HepG2 (cell line): ENCODE data around the gene CEL. TPM values are rescaled to one million over a fixed set of nuclear protein-coding genes. Genes with fewer than 3 reads are reported as not detected.
A peak's percentile ranks its signal among the peaks of the same experiment; 100 is the strongest.

Experiments
- ATF7 ChIP-seq, 2 experiments: fragments of 450-650 bp in 1 of 2; sonication (generic) in 1 of 2; formaldehyde crosslinking in 1 of 2; IDR thresholded peaks; 2 replicates each; pipeline versions ENCODE4 v1.4.0 to v1.6.1; 2016 to 2020; ENCODE audit warnings: antibody characterized with exemption in 1 of 2, mild to moderate bottlenecking in 1 of 2, missing genetic modification reagents in 1 of 2
- CC2D1A ChIP-seq: sonication (generic); formaldehyde crosslinking; IDR thresholded peaks from 2 replicates; pipeline ENCODE4 v1.8.1; 2023; ENCODE audit warnings: mild to moderate bottlenecking, missing genetic modification reagents
- DMAP1 ChIP-seq: IDR thresholded peaks from 2 replicates; pipeline ENCODE4 v1.6.1; 2016
- DMTF1 ChIP-seq: sonication (generic); formaldehyde crosslinking; IDR thresholded peaks from 2 replicates; pipeline ENCODE4 v1.4.0; 2020; ENCODE audit warnings: mild to moderate bottlenecking, missing genetic modification reagents
- FOXK1 ChIP-seq: sonication (generic); formaldehyde crosslinking; IDR thresholded peaks from 2 replicates; pipeline ENCODE4 v1.4.0; 2020; ENCODE audit warnings: low read depth, missing genetic modification reagents, borderline replicate concordance
- IKZF4 ChIP-seq: sonication (generic); formaldehyde crosslinking; IDR thresholded peaks from 2 replicates; pipeline ENCODE4 v1.5.1; 2020; ENCODE audit warnings: borderline replicate concordance, mild to moderate bottlenecking, low read depth, missing genetic modification reagents; ENCODE audit errors: not compliant biosample characterization
- MNT ChIP-seq: fragments of 450-650 bp; IDR thresholded peaks from 2 replicates; pipeline ENCODE4 v1.6.1; 2016
- SMAD9 ChIP-seq: sonication (generic); formaldehyde crosslinking; IDR thresholded peaks from 2 replicates; pipeline ENCODE4 v1.5.1; 2020; ENCODE audit warnings: mild to moderate bottlenecking, missing genetic modification reagents
- SP4 ChIP-seq: sonication (generic); formaldehyde crosslinking; IDR thresholded peaks from 2 replicates; pipeline ENCODE4 v1.8.1; 2023; ENCODE audit warnings: mild to moderate bottlenecking, missing genetic modification reagents
- THAP11 ChIP-seq: IDR thresholded peaks from 2 replicates; pipeline ENCODE4 v1.6.1; 2016; ENCODE audit warnings: missing biosample characterization, missing genetic modification reagents
- TOPORS ChIP-seq: sonication (generic); formaldehyde crosslinking; IDR thresholded peaks from 2 replicates; pipeline ENCODE4 v1.8.0; 2023; ENCODE audit warnings: mild to moderate bottlenecking, missing genetic modification reagents
- ZNF253 ChIP-seq: sonication (generic); formaldehyde crosslinking; IDR thresholded peaks from 2 replicates; pipeline ENCODE4 v1.8.0; 2022; ENCODE audit warnings: mild to moderate bottlenecking, missing genetic modification reagents, borderline replicate concordance
- ZNF326 ChIP-seq: sonication (generic); formaldehyde crosslinking; IDR thresholded peaks from 2 replicates; pipeline ENCODE4 v1.4.0; 2020; ENCODE audit warnings: missing genetic modification reagents, borderline replicate concordance
- ZNF550 ChIP-seq: sonication (generic); formaldehyde crosslinking; IDR thresholded peaks from 2 replicates; pipeline ENCODE4 v1.4.0; 2020; ENCODE audit warnings: mild to moderate bottlenecking, missing genetic modification reagents, borderline replicate concordance
- ZNF567 ChIP-seq: sonication (generic); formaldehyde crosslinking; IDR thresholded peaks from 2 replicates; pipeline ENCODE4 v1.8.1; 2023; ENCODE audit warnings: mild to moderate bottlenecking, missing genetic modification reagents, borderline replicate concordance
- ZNF891 ChIP-seq: sonication (generic); formaldehyde crosslinking; IDR thresholded peaks from 2 replicates; pipeline ENCODE4 v1.5.0; 2020; ENCODE audit warnings: mild to moderate bottlenecking, missing genetic modification reagents
- polyA plus RNA-seq, 8 experiments: library from polyadenylated mRNA; depleted of rRNA in 3 of 8; stranded (reverse) in 7 of 8; unstranded in 1 of 8; fragments of >200 nt; fragmentation: Illumina TruSeq in 4 of 8; extraction: Trizol in 4 of 8; gene quantifications; 2 replicates each; pipeline versions ENCODE4 v1.2.1 to v1.2.3, GENCODE V29; 2011 to 2016; ENCODE audit warnings: low read depth in 4 of 8, missing spikeins in 1 of 8, mixed read lengths in 1 of 8; ENCODE audit not compliant: insufficient read depth in 1 of 8
- total RNA-seq, 5 experiments: library from RNA; depleted of rRNA; stranded (reverse); fragments of >200 nt; fragmentation: Illumina TruSeq; extraction: Trizol; gene quantifications; 2 replicates each; pipeline ENCODE4 v1.2.3, GENCODE V29; 2016; ENCODE audit warnings: low read depth in 1 of 5
- TF ChIP-seq, protein P1 (sequence below): IDR thresholded peaks from 2 replicates; pipeline ENCODE4 v1.6.1; 2016; ENCODE audit warnings: low read depth, borderline replicate concordance
- TF ChIP-seq, protein P2 (sequence below): sonication (generic); formaldehyde crosslinking; IDR thresholded peaks from 2 replicates; pipeline ENCODE4 v1.4.0; 2020; ENCODE audit warnings: missing genetic modification reagents, borderline replicate concordance
- TF ChIP-seq, protein P3 (sequence below): sonication (generic); formaldehyde crosslinking; IDR thresholded peaks from 2 replicates; pipeline ENCODE4 v1.4.0; 2020; ENCODE audit warnings: missing genetic modification reagents, borderline replicate concordance

CEL gene
- total and polyA plus RNA-seq, 2 of the 13 experiments (the other 11 are each of a cell fraction or from before 2014, with no cell fraction given) = 0.63 to 1.5 TPM

GRCh38 chr9:133030317-133031129 lies 31.3 kb upstream of the CEL start, which contains the start of gene GTF3C5 (continued):
- TF ChIP-seq, protein P1, sequence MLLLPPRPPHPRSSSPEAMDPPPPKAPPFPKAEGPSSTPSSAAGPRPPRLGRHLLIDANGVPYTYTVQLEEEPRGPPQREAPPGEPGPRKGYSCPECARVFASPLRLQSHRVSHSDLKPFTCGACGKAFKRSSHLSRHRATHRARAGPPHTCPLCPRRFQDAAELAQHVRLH = no peak; the same call in 1 of the 2 replicates
- no peak for TF ChIP-seq ZNF550
- TF ChIP-seq, protein P2, sequence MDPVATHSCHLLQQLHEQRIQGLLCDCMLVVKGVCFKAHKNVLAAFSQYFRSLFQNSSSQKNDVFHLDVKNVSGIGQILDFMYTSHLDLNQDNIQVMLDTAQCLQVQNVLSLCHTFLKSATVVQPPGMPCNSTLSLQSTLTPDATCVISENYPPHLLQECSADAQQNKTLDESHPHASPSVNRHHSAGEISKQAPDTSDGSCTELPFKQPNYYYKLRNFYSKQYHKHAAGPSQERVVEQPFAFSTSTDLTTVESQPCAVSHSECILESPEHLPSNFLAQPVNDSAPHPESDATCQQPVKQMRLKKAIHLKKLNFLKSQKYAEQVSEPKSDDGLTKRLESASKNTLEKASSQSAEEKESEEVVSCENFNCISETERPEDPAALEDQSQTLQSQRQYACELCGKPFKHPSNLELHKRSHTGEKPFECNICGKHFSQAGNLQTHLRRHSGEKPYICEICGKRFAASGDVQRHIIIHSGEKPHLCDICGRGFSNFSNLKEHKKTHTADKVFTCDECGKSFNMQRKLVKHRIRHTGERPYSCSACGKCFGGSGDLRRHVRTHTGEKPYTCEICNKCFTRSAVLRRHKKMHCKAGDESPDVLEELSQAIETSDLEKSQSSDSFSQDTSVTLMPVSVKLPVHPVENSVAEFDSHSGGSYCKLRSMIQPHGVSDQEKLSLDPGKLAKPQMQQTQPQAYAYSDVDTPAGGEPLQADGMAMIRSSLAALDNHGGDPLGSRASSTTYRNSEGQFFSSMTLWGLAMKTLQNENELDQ (CRISPR knock-in tag) = no peak
- TF ChIP-seq ZNF891 (CRISPR knock-in tag) = no peak
- TF ChIP-seq ZNF253 (CRISPR knock-in tag) = no peak
- TF ChIP-seq, protein P3, sequence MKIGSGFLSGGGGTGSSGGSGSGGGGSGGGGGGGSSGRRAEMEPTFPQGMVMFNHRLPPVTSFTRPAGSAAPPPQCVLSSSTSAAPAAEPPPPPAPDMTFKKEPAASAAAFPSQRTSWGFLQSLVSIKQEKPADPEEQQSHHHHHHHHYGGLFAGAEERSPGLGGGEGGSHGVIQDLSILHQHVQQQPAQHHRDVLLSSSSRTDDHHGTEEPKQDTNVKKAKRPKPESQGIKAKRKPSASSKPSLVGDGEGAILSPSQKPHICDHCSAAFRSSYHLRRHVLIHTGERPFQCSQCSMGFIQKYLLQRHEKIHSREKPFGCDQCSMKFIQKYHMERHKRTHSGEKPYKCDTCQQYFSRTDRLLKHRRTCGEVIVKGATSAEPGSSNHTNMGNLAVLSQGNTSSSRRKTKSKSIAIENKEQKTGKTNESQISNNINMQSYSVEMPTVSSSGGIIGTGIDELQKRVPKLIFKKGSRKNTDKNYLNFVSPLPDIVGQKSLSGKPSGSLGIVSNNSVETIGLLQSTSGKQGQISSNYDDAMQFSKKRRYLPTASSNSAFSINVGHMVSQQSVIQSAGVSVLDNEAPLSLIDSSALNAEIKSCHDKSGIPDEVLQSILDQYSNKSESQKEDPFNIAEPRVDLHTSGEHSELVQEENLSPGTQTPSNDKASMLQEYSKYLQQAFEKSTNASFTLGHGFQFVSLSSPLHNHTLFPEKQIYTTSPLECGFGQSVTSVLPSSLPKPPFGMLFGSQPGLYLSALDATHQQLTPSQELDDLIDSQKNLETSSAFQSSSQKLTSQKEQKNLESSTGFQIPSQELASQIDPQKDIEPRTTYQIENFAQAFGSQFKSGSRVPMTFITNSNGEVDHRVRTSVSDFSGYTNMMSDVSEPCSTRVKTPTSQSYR (CRISPR knock-in tag) = peak; percentile 32; the same call in 1 of the 2 replicates
- TF ChIP-seq THAP11 (CRISPR knock-in tag) = peak; percentile 90
- TF ChIP-seq TOPORS (CRISPR knock-in tag) = no peak
- TF ChIP-seq DMTF1 (CRISPR knock-in tag) = no peak
- TF ChIP-seq CC2D1A (CRISPR knock-in tag) = no peak
- peak; percentile 81; the same call in 1 of the 2 replicates for TF ChIP-seq FOXK1 (CRISPR knock-in tag)
- TF ChIP-seq ZNF567 (CRISPR knock-in tag) = peak; percentile 28; the same call in 1 of the 2 replicates
- no peak for TF ChIP-seq MNT
- TF ChIP-seq ATF7 (IDR thresholded peaks at IDR 0.05) = no peak
- TF ChIP-seq ATF7 (CRISPR knock-in tag; IDR thresholded peaks at IDR 0.05) = no peak
- 0 out of 2 replicates have a peak, but pooled peaks have one; percentile 85 for TF ChIP-seq SMAD9 (CRISPR knock-in tag)
- TF ChIP-seq DMAP1 (CRISPR knock-in tag) = peak; percentile 83; the same call in 1 of the 2 replicates
- TF ChIP-seq IKZF4 = no peak
- TF ChIP-seq SP4 (CRISPR knock-in tag) = peak; percentile 85
- no peak for TF ChIP-seq ZNF326 (CRISPR knock-in tag)
